Measurements from ENCODE around the gene PAF1.

PAF1 gene

DNA sequence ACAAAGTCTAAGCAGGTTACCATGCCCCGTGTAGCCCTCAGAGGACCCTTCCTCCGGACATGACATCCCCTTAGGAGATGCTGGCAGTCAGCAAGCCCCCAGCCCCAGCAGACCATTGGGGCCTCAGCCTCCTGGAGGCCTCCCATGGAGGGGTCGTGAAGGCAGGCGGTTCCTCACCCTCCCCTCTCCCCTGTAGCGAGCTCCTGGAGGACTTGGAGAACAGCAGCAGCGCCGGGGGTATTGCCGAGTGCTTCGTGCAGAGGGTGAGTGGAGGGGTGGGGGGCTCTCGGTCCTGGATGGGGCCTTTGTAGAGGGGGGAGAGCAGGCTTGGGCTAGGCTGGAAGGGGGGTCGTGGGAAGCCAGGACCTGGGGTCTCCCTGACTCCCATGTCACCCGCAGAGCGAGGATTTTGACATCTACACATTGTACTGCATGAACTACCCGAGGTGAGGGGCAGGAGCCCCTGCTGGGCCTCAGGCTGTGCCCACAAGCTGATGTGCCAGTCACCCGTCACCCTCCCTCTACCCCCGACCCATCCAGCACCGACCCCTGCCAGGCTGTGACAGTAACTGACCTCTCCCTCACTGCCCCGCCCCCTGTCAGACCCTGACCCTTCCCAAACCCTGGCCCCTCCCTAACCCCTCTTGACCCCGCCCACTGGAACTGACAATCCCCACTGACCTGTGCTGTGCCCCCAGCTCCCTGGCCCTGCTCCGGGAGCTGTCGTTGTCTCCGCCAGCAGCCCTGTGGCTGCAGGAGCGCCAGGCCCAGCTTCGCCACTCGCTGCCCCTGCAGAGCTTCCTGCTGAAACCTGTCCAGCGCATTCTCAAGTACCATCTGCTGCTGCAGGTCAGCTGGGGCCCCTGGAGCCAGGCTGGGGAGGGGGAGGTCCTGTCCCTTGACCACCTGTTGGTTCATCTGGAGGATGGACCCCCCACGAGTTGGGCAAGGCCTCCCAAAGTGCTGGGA, 25.5 kb upstream of the PAF1 start:
- no peak for DNase-seq

DNA sequence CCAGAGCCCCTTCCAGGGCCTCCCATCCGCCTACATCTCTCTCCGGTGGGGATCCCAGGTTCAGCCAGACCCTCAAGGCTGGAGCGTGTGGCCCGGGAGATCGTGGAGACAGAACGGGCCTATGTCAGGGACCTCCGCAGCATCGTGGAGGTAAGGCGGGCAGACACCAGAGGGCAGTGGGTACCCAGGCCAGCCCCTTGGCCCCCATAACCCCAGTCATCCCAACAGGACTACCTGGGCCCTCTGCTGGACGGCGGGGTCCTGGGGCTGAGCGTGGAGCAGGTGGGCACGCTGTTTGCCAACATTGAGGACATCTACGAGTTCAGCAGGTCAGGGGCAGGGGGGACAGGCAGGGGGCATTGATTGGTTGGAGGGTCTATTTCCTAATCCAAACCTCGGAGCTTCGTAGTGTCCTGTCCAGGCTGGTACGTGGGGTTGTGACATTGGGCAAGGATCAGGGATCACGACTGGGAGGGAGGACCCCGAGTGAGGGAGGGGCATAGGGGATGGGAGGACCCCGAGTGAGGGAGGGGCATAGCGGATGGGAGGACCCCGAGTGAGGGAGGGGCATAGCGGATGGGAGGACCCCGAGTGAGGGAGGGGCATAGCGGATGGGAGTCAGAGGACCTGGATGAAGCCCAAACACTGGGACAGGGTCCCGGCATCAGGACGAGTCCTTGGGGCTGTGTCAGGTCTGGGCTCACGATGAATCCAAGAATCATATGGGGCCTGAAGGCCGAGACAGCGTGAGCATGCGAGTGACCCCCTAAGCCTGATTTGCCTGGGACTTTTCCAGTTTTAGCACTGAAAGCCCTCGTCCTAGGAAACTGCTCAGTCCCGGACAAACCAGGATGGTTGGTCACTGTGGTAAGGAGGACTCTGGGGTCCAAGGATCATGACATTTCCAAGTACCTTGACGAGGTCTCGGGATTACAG, 24.5 kb upstream of the PAF1 start:
- no peak for DNase-seq

DNA sequence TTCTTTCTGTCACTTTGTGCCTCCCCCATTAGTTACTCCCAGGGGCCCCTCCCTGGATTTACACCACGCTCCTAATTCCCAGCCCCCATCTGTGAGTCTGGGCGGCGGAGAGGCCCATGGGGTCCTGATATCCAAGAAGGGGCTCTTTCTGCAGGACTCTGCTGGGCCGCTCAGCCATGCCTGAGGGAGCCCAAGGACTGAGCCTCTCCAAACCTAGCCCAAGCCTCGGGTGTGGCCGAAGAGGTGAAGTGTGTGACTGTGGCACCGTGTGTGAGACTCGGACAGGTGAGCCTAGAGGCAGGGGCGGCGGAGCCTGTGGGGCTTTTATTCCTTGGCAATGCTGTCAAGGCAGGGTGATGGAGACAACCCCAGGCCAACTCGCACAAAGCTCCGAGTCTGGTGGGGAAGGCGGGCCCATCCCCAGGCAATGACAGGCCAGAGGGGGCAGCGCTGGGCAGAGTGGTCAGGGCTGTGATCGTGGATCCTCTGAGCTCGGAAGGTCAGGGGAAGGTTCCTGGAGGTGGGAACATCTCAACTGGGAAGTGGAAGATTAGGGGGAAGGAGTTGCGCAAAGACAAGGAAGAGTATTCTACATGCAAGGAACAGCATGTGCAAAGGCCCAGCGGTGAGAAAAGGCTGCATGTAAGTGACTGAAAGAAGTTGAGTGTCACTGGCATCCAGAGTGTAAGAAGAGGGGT, 23.2 kb upstream of the PAF1 start:
- peak; percentile 50 for DNase-seq

DNA sequence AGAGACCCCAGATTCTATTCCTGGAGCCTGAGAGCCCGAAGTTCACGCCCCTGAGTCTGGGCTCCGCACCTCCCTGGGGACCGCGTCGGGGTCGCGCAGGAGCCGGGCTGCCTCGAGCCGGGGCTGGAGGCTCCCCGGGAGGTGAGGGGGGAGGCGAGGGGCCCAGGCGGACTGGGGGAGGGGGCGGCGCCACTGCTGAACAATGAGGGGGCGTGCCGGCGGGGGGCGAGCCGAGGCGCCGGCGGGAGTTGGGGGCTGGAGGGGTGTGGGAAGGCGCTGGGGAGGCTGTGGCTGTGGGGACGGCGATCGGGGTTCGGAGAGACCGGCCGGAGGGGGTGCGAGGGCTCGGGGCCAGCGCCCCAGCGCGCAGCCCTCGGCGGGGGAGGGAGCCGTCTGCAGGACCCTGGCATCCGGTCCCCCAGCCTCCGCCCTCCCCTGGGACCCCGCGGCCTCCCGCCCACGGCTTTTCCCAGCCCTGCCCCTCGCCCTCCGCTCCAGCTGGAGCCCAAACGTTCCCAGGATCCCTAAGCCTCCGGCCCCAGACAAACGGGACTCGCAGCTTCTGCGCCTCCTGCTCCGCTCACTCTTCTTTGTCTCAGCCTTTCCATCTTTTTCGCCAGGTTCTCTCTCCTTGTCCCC, 22.5 kb upstream of the PAF1 start:
- DNase-seq: peak; percentile 82

DNA sequence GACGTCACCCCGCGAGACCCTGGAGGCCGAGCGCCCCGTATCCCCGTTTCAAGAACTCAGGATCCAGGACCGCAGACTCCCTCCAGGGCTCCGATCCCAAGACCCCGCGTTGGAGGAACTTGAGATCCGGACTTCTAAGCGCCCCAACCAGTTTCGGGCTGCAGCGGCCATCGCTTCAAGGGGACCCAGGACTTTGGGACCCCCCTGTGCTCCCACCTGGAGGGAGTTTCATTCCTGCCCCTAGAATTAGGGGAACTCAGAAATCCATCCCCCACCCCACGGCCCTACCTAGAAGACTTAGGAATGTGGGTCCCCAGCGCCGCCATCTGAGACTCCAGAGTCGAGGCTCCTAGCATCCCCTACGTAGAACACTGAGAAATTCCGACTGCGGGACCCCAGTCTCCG, 22.0 kb upstream of the PAF1 start:
- DNase-seq: no peak

DNA sequence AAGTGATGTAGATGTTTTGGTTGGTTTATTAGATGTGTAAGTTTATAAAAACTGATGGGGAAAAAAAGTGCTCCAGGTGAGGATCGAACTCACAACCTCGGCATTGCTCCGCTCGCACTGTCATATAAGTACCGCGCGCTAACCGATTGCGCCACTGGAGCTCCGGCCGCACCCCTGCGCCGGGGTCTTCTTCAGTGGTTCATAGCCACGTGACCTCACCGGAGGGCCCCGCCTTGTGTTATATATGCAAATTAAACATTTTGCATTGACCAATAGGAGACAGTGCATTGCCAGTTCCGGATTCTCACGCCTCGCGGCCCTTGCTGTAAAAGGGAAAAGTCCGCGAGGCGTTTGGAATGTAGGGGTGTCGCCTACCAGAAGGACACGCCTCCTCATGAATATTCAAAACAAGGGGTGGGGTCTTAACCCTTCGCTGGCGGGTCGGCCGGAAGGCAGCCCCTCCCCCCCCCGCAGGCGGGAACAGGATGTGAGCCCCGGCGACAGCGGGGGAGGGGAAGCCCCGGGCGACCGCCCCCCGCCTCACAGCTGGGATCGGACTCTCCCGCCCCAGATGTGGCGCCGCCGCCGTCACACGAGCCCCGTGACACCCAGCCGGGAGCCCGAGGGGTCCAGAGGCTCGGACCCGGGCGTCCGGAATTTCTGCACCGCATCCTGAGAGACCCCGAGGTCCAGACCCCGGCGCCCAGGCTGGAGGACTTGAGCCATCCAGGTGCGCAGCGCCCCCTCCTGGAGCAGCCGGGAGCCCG, 21.4 kb upstream of the PAF1 start, which contains the start of gene PLEKHG2:
Gene PLEKHG2 (plus strand): TSS at position 570 of the 767 bp plus-strand sequence. CDS start 1,418 bp downstream, outside the sequence.
- DNase-seq: peak; percentile 100

DNA sequence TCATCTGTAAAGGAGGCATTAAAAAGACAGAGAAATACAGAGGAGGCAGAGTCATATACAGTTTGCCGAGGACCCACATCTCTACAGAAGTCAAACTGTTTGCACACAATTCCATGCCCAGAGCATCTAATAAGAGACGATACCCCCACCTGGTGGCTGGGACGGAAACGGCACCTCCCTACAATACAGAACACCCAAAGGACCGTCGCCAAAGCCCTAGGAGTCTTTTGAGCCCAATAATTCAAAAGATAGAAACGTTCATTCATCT, 20.9 kb upstream of the PAF1 start:
- DNase-seq: peak; percentile 96

DNA sequence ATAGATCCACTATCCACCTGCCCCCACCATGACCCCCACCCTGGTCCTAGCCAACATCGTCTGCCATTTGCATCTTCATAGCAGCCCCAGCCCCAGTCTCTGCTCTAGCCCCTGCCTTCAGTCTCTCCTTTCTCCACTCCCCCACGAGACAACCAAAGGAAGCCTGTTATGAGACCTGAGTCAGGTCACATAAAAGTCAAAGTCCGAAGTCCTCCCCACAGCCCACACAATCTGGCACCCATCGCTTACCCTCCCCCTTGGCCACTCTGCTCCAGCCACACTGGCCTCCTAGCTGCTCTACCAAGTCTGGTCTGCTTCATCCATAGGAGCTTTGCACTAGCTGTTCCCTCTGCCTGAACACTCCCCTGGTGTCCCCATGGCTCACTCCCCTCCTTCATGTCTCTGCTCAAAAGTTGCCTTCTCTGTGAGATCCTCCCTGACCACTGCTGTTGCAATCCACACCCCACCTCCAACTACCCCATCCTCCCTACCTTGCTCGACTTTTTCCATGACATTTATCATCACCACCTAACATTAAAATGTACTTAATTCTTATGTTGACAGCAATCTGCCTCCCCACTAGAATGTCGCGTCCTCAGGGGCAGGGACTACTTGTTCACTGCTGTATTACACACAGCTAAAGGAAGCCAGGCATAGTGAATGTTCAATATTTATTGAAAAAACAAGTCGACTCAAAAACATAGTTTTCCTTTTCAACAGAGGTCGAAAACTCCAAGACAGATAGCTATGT, 20.4 kb upstream of the PAF1 start:
- no peak for DNase-seq

DNA sequence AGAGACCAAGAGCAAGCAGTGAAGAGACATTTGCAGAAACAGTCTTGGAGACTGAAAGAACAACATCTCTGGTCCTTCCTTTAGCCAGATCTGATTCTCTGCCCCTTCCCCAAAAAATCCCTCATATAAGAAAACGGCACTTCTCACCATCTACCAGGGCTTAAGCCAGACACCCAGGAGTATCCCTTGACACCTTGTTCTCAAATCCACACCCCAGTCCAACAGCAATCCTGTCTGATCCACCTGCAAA, 19.9 kb upstream of the PAF1 start:
- DNase-seq: no peak

DNA sequence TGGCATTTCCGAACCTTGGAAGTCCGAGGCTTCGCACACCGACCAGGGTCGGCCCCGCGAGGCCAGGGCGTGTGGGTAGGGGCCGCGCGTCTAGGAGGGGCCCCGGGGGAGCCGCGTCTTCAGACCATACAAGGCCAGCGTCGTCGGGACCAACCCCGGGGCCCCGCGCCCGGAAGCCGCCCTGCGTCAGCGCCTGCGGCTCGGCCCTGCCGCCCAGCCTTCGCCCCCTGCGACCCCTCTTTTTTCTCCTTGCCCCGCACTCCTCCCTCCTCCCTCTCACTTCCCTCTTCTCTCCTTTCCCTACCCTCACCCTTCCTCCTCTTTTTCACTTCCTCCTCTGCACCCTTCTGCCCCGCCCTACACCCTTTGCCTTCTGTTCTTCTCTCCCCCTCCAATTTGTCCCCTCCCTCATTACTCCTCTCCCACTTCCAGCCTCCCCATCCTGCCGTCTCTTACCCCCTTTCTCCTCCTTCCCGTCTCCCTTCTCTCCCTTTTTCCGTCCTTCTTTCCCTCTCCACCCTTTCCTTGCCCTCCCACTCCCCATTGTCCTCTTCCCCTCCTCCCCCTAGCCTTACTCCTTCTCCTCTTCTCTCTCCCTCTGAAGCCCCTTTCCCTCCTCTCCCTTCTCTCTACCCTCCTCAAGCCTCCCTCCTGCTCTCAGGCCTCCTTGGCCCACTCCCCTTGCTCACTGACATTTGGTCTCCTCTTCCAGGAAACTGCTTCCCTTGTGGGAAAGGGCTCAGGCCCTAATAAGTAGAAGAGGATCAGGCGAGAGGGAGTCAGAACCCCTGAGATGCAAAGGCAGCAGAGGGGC, 19.3 kb upstream of the PAF1 start:
- peak; percentile 72 for DNase-seq

DNA sequence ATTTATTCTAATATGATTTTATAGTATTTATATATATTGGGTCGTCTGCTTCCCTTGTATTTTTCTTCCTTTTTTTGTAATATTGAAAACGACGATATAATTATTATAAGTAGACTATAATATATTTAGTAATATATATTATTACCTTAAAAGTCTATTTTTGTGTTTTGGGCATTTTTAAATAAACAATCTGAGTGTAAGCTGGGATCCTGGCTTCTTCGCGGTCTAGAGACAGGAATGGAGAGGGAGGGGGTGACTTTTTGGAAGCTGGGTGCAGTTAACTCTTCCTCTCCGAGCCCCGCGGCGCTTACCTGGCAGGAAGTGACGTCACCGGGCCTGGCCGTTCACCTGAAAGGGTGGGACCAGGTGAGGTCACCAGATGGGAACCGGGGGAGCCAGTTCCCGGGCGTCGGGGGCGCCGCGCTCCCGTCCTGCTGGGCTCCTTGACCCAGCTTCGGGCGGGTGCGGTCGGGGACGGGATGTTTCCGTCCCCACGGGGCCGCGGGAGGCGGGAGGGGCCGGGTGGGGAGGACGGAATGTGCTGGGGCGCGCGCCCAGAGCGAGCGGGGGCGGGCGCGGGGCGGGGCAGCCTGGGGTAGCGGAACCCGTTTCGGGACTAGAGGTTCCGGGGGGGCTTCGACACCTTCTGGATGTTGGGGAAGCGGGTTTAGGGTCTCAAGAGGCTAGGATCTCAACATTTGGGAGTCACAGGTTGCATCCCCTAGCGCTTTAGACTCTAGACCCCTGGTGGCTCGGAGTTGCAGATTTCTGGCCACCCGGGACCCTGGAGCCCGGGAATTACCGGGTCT, 18.5 kb upstream of the PAF1 start:
- DNase-seq: peak; percentile 100

DNA sequence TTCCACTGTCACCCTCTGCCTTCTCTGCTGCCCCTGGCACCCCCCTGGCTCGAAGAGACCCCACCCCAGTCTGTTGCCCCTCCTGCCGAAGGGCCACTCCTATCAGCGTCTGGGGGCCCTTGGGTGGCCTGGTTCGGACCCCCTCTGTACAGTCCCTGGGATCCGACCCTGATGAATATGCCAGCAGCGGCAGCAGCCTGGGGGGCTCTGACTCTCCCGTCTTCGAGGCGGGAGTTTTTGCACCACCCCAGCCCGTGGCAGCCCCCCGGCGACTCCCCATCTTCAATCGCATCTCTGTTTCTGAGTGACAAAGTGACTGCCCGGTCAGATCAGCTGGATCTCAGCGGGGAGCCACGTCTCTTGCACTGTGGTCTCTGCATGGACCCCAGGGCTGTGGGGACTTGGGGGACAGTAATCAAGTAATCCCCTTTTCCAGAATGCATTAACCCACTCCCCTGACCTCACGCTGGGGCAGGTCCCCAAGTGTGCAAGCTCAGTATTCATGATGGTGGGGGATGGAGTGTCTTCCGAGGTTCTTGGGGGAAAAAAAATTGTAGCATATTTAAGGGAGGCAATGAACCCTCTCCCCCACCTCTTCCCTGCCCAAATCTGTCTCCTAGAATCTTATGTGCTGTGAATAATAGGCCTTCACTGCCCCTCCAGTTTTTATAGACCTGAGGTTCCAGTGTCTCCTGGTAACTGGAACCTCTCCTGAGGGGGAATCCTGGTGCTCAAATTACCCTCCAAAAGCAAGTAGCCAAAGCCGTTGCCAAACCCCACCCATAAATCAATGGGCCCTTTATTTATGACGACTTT, 17.7 kb upstream of the PAF1 start:
- DNase-seq: peak; percentile 61

DNA sequence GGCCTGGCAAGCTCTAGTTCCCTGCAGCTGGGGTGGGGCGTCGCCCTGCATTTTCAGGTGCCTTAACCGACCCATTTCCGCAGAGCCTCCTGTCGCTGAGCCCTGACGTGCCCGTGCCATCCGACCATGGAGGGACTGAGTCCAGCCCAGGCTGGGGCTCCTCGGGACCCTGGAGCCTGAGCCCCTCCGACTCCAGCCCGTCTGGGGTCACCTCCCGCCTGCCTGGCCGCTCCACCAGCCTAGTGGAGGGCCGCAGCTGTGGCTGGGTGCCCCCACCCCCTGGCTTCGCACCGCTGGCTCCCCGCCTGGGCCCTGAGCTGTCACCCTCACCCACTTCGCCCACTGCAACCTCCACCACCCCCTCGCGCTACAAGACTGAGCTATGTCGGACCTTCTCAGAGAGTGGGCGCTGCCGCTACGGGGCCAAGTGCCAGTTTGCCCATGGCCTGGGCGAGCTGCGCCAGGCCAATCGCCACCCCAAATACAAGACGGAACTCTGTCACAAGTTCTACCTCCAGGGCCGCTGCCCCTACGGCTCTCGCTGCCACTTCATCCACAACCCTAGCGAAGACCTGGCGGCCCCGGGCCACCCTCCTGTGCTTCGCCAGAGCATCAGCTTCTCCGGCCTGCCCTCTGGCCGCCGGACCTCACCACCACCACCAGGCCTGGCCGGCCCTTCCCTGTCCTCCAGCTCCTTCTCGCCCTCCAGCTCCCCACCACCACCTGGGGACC, 16.9 kb upstream of the PAF1 start:
- DNase-seq: no peak

DNA sequence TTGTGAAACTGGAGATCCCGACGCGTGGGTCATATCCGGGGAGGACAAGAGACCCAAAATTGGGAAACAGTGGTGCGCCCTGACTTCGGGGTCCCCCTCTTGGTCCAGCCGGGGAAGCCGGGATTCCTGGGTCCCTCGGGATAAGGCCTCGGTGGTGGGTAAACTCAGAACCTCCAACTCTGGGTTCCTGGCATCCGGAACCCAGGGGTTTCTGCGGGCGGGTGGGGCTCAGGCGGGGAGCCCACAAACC, 16.4 kb upstream of the PAF1 start:
- no peak for DNase-seq

DNA sequence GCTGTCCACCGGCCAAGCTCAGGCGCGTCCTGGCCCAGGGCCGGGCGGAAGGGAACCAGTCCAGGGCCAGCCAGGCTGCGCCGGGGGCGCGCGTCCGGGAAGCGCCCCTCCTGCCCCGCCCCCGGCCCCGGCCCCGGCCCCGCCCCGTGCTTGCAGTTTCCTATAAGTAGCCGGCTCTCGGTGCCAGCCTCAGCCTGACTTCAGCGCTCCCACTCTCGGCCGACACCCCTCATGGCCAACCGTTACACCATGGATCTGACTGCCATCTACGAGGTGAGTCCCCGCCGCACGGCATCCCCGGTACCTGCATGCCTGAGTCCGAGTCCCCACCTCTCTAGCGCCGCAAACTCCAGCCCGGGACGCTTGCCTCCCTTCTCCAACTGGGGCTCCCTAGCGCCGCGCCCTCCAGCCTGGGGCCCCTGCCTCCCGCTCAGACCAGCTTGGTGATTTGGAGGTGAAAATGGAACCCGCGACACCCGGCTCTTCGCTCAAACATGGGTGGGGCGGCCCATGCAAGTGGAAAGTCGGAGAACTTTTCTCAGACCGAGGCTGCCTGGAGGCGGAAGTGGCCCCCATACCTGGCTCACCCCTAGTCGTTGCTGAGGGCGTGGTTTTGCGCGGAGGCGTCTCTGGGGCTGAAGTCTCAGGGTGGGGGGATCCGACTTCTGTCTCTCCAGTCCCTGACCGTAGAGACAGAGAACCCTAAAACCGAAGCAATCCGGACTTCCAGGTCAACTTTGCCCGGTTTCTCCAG, 15.9 kb upstream of the PAF1 start, which contains the start of gene ZFP36:
Gene ZFP36 (plus strand): TSS at position 192 of the 754 bp plus-strand sequence. CDS start 58 bp downstream, at position 250.
- DNase-seq: peak; percentile 91

DNA sequence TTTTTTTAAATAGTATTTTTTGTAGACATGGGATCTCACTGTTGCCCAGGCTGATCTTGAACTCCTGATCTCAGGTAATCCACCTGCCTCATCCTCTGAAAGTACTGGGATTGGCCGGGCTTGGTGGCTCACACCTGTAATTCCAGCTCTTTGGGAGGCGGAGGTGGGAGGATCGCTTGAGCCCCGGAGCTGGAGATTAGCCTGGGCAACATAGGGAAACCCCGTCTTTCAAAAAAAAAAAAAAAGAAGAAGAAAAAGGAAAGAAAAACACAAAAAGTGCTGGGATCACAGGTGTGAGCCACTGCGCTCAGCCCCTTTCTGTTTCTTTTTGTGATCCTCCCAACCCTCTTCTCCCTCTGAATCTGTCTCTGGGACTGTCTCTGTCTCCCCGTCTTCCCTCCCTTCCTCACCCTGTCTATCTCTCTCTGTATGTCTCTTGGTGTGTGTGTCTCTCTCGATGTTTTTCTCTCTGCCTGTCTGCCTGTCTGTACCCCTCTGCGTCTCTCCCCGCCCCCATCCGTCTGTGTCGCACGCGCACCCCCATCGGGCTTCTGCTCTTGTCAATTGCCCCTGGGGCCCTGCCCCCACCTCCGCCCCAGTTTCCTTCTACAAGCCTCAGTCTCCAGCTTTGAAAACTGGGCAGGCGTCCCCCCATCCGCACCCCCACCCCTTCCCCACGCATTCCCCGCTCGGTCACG, 15.2 kb upstream of the PAF1 start:
- DNase-seq: no peak

Measured in NCI-H345 (cell line).